ENCODE measurements around the gene LENG9. TPM values are rescaled to one million over a fixed set of nuclear protein-coding genes. Genes with fewer than 3 reads are reported as not detected.

The LENG9 gene
- total RNA-seq, 1 experiment from 2014 or later = 20.6 TPM

- in situ Hi-C loops (cut with HindIII; ENCODE audit: low sequenced_read_pairs) = no loop called here
Observed at GRCh38 chr19:54429176-54429495, 34.4 kb downstream of the LENG9 start.

GRCh38 chr19:54428323-54429175 is 35.0 kb downstream of the LENG9 start:
- no peak for DNase-seq (ENCODE audit: low spot score)
- in situ Hi-C loops (cut with HindIII; ENCODE audit: low sequenced_read_pairs) = no loop called here

More at GRCh38 chr19:54429176-54429495, 34.4 kb downstream of the LENG9 start:
- no peak for DNase-seq (ENCODE audit: low spot score)

GRCh38 chr19:54427586-54427985 is 36.0 kb downstream of the LENG9 start:
- no peak for DNase-seq (ENCODE audit: low spot score)
- in situ Hi-C loops (cut with HindIII; ENCODE audit: low sequenced_read_pairs) = no loop called here

GRCh38 chr19:54426291-54426931 is 37.2 kb downstream of the LENG9 start:
- in situ Hi-C loops (cut with HindIII; ENCODE audit: low sequenced_read_pairs) = no loop called here
- peak; percentile 23 for DNase-seq (ENCODE audit: low spot score)

- DNase-seq (ENCODE audit: low spot score) = no peak
- in situ Hi-C loops (cut with HindIII; ENCODE audit: low sequenced_read_pairs) = no loop called here
Observed at GRCh38 chr19:54425382-54425723, 38.2 kb downstream of the LENG9 start.

- in situ Hi-C loops (cut with HindIII; ENCODE audit: low sequenced_read_pairs) = no loop called here
- no peak for DNase-seq (ENCODE audit: low spot score)
Observed at GRCh38 chr19:54424660-54425381, 38.8 kb downstream of the LENG9 start.

- in situ Hi-C loops (cut with HindIII; ENCODE audit: low sequenced_read_pairs) = no loop called here
- DNase-seq (ENCODE audit: low spot score) = no peak
Observed at GRCh38 chr19:54424201-54424600, 39.4 kb downstream of the LENG9 start.

- no peak for DNase-seq (ENCODE audit: low spot score)
- in situ Hi-C loops (cut with HindIII; ENCODE audit: low sequenced_read_pairs) = no loop called here
Observed at GRCh38 chr19:54422136-54422535, 41.4 kb downstream of the LENG9 start.

GRCh38 chr19:54421521-54421920 is 42.1 kb downstream of the LENG9 start:
- no peak for DNase-seq (ENCODE audit: low spot score)
- in situ Hi-C loops (cut with HindIII; ENCODE audit: low sequenced_read_pairs) = no loop called here

GRCh38 chr19:54421169-54421516 is 42.4 kb downstream of the LENG9 start:
- DNase-seq (ENCODE audit: low spot score) = no peak
- in situ Hi-C loops (cut with HindIII; ENCODE audit: low sequenced_read_pairs) = no loop called here

- in situ Hi-C loops (cut with HindIII; ENCODE audit: low sequenced_read_pairs) = no loop called here
- DNase-seq (ENCODE audit: low spot score) = peak; percentile 52
Observed at GRCh38 chr19:54420383-54421168, 43.0 kb downstream of the LENG9 start.

- in situ Hi-C loops (cut with HindIII; ENCODE audit: low sequenced_read_pairs) = no loop called here
- DNase-seq (ENCODE audit: low spot score) = no peak
Observed at GRCh38 chr19:54420068-54420382, 43.6 kb downstream of the LENG9 start.

- no peak for DNase-seq (ENCODE audit: low spot score)
- in situ Hi-C loops (cut with HindIII; ENCODE audit: low sequenced_read_pairs) = no loop called here
Observed at GRCh38 chr19:54418930-54419800, 44.4 kb downstream of the LENG9 start.

- DNase-seq (ENCODE audit: low spot score) = no peak
- in situ Hi-C loops (cut with HindIII; ENCODE audit: low sequenced_read_pairs) = no loop called here
Observed at GRCh38 chr19:54418030-54418929, 45.3 kb downstream of the LENG9 start.

GRCh38 chr19:54416695-54417491 is 46.7 kb downstream of the LENG9 start:
- in situ Hi-C loops (cut with HindIII; ENCODE audit: low sequenced_read_pairs) = no loop called here
- no peak for DNase-seq (ENCODE audit: low spot score)

- in situ Hi-C loops (cut with HindIII; ENCODE audit: low sequenced_read_pairs) = no loop called here
- DNase-seq (ENCODE audit: low spot score) = no peak
Observed at GRCh38 chr19:54415901-54416673, 47.5 kb downstream of the LENG9 start.
